ENCODE measurements around the gene CLEC2L. TPM values are rescaled to one million over a fixed set of nuclear protein-coding genes. Genes with fewer than 3 reads are reported as not detected.
A peak's percentile ranks its signal among the peaks of the same experiment; 100 is the strongest.

The CLEC2L gene
- total RNA-seq, 6 experiments from 2014 or later = not detected

GRCh38 chr7:139522830-139523198 lies 671 bp upstream of the CLEC2L start:
- no peak for DNase-seq
- peaks cover 12% of the 10 kb centered on the region for H3K4me1 Mint-ChIP-seq (ENCODE audit: low read depth)
- no peak overlapping the region for H3K4me3 Mint-ChIP-seq
- H3K27ac Mint-ChIP-seq = no peak overlapping the region
- TF ChIP-seq CTCF (IDR thresholded peaks at IDR 0.05) = no peak
- peaks cover 40% of the 10 kb centered on the region for H3K27me3 Mint-ChIP-seq (ENCODE audit: insufficient read depth)
- no peaks in the 10 kb centered on the region for H3K9me3 Mint-ChIP-seq
- H3K36me3 Mint-ChIP-seq (ENCODE audit: low read depth) = no peaks in the 10 kb centered on the region

DNA sequence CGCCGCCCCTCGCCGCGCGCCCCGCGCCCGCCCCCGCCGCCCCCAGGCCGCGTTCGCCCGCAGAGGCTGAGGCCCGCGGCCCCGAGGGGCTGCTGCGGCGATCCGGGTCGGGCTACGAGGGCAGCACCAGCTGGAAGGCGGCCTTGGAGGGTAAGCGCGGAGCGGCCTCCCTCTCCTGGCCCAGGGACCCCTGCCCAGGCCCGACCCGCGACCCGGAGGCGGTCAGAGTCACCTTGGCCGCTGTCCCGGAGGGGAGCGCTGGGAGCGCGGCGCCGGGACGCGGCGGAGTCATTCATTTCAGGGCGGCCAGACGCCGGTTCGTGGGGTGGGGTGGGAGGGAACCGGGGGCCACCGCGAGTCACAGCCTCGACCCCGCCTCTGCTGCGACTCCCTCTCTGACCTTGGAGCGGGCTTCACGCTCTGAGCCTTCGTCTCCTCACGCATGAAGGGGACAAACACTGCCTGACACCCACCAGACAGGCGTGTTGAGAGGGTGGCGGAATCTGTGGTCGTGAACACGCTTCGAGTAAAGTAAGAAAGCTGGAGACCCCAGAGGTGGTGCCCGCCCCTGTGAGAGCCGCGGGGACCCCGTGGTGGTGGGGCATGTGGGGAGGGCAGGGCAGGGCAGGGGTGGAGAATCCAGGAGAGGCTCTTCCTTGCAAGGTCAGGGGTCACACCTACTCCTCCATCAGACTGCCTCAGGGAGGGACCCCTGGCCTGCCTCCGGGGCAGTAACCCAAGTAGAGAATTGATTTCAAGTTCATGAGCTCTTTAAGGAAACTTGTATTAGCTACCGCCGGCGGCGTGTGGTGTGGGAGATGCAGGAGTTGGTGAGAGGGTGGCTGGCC lies 707 bp downstream of the CLEC2L start:
- no peaks in the 10 kb centered on the region for H3K9me3 Mint-ChIP-seq
- peaks cover 36% of the 10 kb centered on the region for H3K27me3 Mint-ChIP-seq (ENCODE audit: insufficient read depth)
- H3K27ac Mint-ChIP-seq = no peak overlapping the region
- no peak overlapping the region for H3K4me3 Mint-ChIP-seq
- H3K36me3 Mint-ChIP-seq (ENCODE audit: low read depth) = no peaks in the 10 kb centered on the region
- DNase-seq = no peak
- H3K4me1 Mint-ChIP-seq (ENCODE audit: low read depth) = peaks cover 15% of the 10 kb centered on the region
- TF ChIP-seq CTCF (IDR thresholded peaks at IDR 0.05) = no peak

DNA sequence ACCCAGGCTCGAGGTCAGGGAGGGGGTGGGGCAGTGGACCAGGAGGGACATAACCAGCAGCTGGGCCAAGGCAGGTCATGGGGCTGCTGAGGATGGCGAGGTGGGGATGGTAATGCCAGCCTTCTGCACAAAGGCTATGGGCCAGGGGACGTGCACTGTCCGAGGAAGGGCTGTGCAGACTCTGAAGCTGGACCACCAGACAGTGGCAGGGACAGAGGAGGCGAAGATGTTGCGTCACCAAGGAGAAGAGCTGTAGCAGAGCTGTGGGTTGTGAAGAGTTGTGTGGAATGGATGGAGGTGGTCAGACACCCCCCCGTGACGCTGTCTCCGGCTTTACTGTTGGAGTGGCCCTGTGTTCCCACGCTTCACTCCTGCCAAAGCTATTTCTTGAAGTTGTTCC lies 1.8 kb downstream of the CLEC2L start:
- Mint-ChIP-seq H3K27me3 (ENCODE audit: insufficient read depth) (peaks cover 36% of the 10 kb centered on the region), H3K9me3 (no peaks in the 10 kb centered on the region), H3K4me3 (no peak overlapping the region), H3K27ac (no peak overlapping the region), H3K36me3 (ENCODE audit: low read depth) (no peaks in the 10 kb centered on the region), H3K4me1 (ENCODE audit: low read depth) (peaks cover 15% of the 10 kb centered on the region)
- DNase-seq = no peak
- TF ChIP-seq CTCF (IDR thresholded peaks at IDR 0.05) = no peak

GRCh38 chr7:139525750-139526149 lies 2.3 kb downstream of the CLEC2L start:
- Mint-ChIP-seq H3K9me3 (no peaks in the 10 kb centered on the region), H3K27ac (no peak overlapping the region), H3K4me3 (no peak overlapping the region), H3K27me3 (ENCODE audit: insufficient read depth) (peaks cover 37% of the 10 kb centered on the region), H3K36me3 (ENCODE audit: low read depth) (no peaks in the 10 kb centered on the region), H3K4me1 (ENCODE audit: low read depth) (peaks cover 15% of the 10 kb centered on the region)
- DNase-seq = no peak
- TF ChIP-seq CTCF (IDR thresholded peaks at IDR 0.05) = no peak

GRCh38 chr7:139526578-139527544 lies 3.4 kb downstream of the CLEC2L start:
- DNase-seq = peak; percentile 83
- no peaks in the 10 kb centered on the region for H3K9me3 Mint-ChIP-seq
- peaks cover 15% of the 10 kb centered on the region for H3K4me1 Mint-ChIP-seq (ENCODE audit: low read depth)
- peak overlapping the region; percentile 85 for H3K27ac Mint-ChIP-seq
- no peak for TF ChIP-seq CTCF (IDR thresholded peaks at IDR 0.05)
- peaks cover 34% of the 10 kb centered on the region for H3K27me3 Mint-ChIP-seq (ENCODE audit: insufficient read depth)
- no peaks in the 10 kb centered on the region for H3K36me3 Mint-ChIP-seq (ENCODE audit: low read depth)
- H3K4me3 Mint-ChIP-seq = peak overlapping the region; percentile 41; the same call in 1 of the 2 replicates
